ENCODE data around the gene KCNE4. TPM values are rescaled to one million over a fixed set of nuclear protein-coding genes. Genes with fewer than 3 reads are reported as not detected.

The KCNE4 gene
- total and polyA plus RNA-seq, 9 of the 15 experiments (the other 6 are each of a cell fraction or from before 2014, with no cell fraction given) = not detected

DNA sequence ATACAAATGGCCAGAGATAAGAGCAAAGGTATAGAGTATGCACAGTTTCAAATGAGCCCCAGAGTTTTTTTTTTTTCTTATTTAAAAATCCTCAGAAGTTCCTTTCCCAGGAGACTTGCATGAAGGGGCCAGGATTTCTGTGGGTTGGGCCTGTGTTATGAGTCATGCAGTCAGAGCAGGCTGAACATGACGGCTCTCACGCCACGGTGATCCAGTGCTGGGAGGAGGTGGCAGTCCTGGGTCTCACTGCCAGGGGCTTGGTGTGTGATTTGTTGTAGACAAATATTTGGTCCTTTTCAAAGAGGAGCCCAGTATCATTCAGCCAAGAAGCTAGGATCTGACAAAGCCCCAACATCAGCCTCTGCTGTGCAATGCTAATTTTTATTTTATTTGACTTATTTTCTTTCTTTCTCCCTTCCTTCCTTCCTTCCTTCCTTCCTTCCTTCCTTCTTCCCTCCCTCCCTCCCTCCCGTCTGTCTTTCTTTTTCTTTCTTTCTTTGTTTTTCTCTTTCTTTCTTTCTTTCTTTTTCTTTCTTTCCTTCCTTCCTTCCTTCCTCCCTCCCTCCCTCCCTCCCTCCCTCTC is 10.4 kb upstream of the KCNE4 start (continued):
- TF ChIP-seq, protein P1, sequence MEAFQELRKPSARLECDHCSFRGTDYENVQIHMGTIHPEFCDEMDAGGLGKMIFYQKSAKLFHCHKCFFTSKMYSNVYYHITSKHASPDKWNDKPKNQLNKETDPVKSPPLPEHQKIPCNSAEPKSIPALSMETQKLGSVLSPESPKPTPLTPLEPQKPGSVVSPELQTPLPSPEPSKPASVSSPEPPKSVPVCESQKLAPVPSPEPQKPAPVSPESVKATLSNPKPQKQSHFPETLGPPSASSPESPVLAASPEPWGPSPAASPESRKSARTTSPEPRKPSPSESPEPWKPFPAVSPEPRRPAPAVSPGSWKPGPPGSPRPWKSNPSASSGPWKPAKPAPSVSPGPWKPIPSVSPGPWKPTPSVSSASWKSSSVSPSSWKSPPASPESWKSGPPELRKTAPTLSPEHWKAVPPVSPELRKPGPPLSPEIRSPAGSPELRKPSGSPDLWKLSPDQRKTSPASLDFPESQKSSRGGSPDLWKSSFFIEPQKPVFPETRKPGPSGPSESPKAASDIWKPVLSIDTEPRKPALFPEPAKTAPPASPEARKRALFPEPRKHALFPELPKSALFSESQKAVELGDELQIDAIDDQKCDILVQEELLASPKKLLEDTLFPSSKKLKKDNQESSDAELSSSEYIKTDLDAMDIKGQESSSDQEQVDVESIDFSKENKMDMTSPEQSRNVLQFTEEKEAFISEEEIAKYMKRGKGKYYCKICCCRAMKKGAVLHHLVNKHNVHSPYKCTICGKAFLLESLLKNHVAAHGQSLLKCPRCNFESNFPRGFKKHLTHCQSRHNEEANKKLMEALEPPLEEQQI (IDR thresholded peaks at IDR 0.05) = no peak
- TF ChIP-seq RAD51 (IDR thresholded peaks at IDR 0.05; ENCODE audit: borderline replicate concordance, low read depth) (no peak), HDAC2 (IDR thresholded peaks at IDR 0.05) (no peak), RFX1 (IDR thresholded peaks at IDR 0.05) (no peak), PHB2 (IDR thresholded peaks at IDR 0.05; ENCODE audit: low read depth) (no peak), MEIS2 (IDR thresholded peaks at IDR 0.05; ENCODE audit: partially characterized antibody) (peak; percentile 7), RBM22 (IDR thresholded peaks at IDR 0.05; ENCODE audit: low read depth, low read length, poor library complexity, severe bottlenecking) (no peak), SIRT6 (IDR thresholded peaks at IDR 0.05; ENCODE audit: low read depth, low read length) (no peak), SOX6 (IDR thresholded peaks at IDR 0.05) (peak; percentile 36; the same call in 1 of the 2 replicates), ESRRB (CRISPR knock-in tag; IDR thresholded peaks at IDR 0.05; ENCODE audit: borderline replicate concordance) (no peak), ASH1L (IDR thresholded peaks at IDR 0.05; ENCODE audit: borderline replicate concordance, low read depth, partially characterized antibody) (no peak), RBM14 (IDR thresholded peaks at IDR 0.05; ENCODE audit: borderline replicate concordance, insufficient read depth, low read depth, low read length) (no peak)
- TF ChIP-seq, protein P2, sequence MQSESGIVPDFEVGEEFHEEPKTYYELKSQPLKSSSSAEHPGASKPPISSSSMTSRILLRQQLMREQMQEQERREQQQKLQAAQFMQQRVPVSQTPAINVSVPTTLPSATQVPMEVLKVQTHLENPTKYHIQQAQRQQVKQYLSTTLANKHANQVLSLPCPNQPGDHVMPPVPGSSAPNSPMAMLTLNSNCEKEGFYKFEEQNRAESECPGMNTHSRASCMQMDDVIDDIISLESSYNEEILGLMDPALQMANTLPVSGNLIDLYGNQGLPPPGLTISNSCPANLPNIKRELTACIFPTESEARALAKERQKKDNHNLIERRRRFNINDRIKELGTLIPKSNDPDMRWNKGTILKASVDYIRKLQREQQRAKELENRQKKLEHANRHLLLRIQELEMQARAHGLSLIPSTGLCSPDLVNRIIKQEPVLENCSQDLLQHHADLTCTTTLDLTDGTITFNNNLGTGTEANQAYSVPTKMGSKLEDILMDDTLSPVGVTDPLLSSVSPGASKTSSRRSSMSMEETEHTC (IDR thresholded peaks at IDR 0.05) = no peak
- TF ChIP-seq, protein P3, sequence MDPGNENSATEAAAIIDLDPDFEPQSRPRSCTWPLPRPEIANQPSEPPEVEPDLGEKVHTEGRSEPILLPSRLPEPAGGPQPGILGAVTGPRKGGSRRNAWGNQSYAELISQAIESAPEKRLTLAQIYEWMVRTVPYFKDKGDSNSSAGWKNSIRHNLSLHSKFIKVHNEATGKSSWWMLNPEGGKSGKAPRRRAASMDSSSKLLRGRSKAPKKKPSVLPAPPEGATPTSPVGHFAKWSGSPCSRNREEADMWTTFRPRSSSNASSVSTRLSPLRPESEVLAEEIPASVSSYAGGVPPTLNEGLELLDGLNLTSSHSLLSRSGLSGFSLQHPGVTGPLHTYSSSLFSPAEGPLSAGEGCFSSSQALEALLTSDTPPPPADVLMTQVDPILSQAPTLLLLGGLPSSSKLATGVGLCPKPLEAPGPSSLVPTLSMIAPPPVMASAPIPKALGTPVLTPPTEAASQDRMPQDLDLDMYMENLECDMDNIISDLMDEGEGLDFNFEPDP (CRISPR knock-in tag; IDR thresholded peaks at IDR 0.05) = no peak
